GM18520 (cell line): Measurements from ENCODE around the gene SAP30BP.

ENCODE experiments used
- ATAC-seq: cut with Tn5 transposase; IDR thresholded peaks from one replicate; pipeline ENCODE4 v1.9.1; 2021; ENCODE audit not compliant: unreplicated experiment

SAP30BP gene

DNA sequence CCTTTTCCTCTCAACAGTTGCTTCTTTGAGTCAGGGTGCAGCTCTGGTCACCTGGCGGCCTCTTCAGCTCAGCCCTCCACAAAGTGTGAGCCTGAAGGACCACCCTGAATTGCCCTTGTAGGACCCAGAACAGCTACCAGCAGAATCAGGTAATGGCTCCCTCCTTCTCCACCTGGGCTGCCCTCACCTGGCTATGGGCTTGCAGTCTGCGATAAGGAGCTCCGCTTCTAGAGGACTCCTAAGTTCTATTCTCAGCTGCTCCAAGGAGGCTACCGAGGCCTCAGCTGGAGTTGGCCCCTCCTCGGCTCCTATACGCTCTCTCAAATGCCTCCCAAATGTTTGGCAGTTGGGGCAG is 20.5 kb upstream of the SAP30BP start:
- ATAC-seq: no peak

DNA sequence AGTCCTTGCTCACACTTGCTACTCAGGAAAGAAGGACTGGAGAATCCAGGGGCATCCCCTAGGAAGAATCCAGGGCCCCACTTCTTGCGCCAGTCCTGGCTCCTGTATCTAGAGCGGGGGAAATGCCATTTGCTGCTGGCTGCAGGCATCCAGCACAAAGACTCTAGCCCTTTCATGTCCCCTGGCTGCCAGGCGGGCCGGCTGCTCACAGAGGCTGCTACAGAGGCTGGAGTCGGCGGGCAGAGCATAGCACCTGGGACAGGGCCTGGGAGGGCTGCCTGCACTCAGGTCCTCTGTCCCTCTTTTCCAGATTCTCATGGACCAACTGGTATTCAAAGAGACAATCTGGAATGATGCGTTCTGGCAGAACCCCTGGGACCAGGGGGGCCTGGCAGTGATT is 20.1 kb upstream of the SAP30BP start:
- ATAC-seq: no peak

DNA sequence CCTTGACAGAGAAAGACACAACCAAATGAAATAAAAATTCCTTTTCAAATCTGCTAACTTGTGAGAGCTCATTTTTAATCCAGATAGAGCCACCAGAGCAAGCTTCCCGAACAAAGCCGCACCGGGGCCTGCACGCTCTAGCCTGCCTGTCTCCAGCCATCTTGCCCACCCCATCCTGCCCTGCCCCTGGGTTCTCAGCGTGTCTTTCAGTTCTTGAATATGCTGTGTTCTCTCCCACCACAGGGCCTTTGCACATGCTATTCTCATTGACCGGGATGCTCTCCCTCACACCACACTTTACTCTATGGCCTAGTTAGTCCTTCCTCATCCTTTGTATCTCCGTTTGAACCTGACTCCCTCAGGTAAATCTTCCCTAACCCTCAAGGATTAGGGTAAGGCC is 19.2 kb upstream of the SAP30BP start:
- no peak for ATAC-seq

DNA sequence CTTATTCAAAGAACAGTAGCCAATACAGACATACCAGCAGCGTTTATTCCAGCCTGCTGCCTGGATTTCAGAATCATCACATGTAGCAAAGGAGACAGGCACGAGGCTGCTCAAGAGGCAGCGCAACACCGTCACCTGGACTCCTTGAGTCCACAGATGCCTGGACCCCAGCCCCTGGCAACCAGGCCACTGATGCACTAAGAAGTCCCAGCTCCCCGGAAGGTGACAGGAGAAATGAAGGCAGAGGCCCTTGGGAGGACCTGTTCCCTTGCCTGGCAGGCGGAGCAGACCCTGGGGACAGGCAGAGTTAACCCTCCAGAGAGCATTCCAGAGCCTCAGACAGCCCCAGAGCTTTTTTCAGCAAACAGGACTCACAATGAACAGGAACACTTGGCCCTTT is 17.5 kb upstream of the SAP30BP start:
- no peak for ATAC-seq

DNA sequence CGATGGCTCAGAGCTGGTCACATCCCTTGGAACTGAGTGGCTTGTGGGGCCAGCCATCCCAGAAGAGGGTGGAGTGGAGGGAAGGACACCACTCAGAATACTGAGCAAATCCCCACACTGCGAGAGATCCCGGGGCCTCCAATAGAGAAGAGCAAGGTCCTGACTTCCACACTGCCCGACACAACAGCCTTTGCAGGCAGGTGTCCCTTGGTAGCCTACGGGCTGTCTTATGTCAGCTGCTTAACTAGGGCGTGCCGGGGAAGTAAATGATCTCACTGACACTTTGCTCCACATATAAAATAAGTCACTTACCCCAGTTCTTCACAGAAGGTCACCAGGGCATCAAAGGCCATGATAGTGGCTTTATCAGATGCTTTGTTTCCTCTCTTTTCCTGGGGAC is 16.3 kb upstream of the SAP30BP start:
- no peak for ATAC-seq

DNA sequence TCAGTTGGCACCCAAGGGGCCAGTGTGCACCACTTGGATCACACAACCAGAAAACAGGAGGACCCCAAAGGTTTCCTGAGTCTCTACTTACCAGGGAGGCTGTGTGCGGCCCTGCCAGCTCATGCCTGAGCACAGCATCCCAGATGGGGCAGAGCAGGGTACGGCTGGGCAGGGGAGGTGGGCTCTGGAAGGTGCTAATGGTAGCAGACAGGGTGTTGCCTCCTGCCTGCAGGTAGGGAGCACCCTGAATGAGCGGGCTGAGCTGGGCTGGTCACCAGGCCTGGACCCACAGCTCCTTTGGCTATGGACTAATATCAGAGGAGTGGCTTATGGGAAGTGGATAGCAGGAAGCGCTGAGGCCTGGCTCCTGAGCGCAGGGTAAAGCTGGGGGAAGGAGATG is 14.8 kb upstream of the SAP30BP start:
- no peak for ATAC-seq

DNA sequence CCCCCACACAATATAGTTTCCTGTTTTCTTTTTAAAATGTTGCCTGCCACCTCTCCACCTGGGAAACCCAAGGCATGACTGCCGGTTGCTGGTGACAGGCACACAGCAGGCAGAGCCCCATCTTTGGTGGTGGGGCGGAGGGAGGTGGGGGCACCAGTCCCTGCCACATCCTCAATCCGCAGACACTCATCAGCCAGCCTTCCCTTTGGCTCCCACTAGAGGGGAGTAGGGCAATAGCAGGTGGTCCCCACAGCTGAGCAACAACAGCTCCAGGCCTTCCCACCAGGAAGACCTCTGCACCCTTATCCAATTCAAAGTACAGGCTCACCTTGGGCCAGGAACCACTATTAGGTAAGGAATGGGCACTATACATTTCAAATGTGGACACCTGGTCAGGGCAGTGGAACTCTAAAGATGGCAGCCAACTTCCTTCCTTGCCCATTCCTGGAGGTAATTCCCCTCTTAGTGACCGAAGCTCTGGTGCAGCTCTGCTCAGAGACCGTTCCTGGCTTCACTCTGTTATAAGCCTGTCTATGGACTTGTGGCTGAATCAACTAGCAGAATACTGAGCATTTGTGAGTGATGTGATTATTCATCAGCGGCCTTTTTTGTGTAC is 14.1 kb upstream of the SAP30BP start:
- no peak for ATAC-seq

DNA sequence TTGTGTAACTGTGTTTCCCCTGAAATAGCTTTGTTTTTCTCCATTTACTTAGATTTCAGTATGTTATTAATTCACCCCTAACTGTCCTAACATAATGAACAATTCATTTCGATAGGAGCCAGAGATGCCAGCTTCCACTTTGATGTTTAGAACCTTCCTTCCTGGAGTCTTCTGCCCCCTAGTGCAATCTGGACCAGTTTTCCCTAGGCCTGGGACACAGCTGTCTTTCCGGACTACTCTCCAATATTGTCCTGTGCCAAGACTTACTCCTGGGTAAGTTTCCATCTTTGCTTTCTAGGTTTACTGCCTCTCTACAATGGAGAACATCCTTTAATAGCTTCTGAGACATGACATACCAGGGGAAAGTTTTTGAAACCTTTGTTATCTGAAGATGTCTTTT is 13.0 kb upstream of the SAP30BP start:
- ATAC-seq: no peak

DNA sequence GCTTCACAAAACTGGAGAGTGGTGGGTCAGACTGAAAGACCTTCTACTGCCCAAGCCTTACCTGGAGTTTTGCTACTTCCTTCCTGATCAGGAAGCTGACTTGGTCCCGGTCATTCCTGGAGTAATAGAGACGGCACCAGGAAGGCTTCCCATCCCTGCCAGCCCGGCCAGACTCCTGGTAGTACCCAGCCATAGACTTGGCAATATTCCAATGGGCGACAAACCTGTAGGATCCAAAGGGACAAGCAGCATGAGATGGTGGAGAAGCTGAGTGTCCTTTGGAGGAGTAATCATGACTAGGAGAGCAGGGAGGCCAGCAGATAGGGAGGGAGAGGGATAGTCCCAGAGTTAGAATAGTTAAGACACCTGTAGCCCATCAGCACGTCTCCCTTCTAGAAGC is 8.9 kb upstream of the SAP30BP start:
- ATAC-seq: no peak

DNA sequence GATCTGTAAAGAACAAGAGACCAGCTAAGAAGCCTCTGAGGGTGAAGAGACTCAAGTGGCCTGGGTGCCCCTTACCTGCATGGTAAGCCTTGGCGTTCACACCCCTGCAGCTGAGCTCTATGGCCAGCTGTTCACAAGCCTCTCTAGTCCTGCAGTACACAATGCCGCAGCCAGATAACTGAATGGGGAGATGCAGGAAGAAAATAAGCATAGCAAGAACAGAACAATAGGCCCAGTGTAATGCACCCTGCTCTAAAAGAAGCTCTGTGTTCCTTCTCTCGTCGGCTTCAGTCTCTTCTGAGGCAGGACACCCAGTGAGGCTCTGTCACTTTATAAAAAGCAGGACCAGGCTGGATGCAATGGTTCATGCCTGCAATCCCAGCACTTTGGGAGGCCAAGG is 5.6 kb upstream of the SAP30BP start:
- ATAC-seq: no peak

DNA sequence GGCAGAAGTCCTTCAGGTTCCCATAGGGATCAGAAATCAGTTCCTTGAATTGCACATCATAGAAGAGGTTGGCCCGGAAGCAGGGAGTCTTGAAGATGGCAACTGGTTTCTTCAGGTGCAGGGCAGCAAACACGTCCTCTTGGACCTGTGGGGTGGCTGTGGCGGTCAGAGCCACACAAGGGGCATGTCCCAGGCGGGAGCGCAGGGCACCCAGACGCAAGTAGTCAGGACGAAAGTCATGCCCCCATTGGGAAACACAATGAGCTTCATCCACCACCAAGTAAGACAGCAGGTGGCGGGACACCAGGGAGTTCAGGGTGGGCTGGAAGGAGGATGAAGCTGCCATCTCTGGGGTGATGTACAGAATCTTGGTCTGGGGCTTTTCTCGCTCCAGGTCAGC is 4.6 kb upstream of the SAP30BP start:
- no peak for ATAC-seq

DNA sequence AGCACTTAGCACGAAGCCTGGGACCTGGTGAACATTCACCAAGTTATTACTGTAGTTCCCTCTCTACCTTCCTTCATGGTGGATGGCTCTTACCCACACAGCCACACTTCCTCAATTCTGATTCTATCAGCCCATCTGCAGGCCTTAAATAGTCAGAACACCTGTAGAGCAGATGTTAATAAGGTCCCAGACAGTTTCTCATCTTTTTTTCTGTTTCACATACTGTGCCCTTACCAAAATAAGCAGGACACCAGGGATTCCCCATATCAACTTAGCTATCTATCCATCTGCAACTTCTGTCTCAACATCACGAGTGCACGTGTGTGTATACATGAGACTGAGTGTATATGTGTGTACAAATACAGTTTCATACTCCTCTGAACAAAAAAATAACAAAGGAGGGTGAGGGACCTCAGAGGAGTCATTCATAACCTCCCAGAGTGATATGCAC is 3.0 kb upstream of the SAP30BP start:
- ATAC-seq: no peak

DNA sequence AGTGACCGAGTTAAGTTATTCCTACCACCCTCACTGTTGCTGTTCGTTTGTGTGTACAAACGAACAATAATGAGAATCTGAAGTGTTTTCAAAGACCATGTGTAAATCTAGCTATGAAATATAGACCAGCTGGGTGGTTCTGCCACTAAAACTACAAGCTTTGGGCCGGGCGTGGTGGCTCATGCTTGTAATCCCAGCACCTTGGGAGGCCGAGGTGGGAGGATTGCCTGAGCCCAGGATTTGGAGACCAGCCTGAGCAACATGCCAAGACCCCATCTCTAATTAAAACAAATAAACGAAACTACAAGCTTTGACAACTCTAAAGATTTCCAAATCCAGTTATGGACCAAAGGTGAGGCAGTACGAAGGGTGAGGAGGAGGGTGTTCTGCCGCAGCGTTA is 1.2 kb upstream of the SAP30BP start:
- ATAC-seq: no peak

DNA sequence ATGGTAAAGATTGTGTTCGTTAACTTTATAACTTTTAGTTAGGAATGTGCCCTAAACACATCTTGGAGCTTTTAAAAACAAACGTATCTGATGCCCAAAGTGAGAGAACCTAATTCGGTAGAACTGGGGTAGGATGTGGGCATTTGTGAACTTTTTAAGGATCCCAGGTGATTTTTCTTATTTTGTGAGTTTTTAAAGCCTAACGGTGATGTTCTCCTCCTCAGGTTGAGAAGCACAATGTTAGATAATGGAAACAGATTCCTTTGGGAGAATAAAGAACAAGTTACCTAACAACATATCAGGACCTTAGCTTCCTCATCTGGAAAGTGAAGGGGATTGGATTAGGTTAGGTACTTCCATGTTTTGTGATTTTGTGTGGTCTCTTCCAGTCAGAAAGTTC is 687 bp downstream of the SAP30BP start:
- no peak for ATAC-seq

DNA sequence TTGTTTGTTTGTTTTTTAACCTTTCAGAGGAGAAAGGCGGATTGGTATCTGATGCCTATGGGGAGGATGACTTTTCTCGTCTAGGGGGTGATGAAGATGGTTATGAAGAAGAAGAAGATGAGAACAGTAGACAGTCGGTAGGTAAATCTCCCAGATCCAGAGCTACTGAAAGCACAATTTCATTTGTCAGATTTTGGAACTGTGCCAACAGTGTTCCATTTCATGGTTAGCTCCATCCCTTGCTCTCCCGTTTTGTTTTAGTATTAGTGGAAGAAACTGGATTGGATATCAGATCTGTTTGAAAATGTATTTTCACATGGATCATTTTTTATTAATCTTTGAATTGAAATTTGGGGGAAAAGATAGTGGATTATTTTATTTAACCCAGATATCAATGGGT is 1.4 kb downstream of the SAP30BP start:
- ATAC-seq: no peak

DNA sequence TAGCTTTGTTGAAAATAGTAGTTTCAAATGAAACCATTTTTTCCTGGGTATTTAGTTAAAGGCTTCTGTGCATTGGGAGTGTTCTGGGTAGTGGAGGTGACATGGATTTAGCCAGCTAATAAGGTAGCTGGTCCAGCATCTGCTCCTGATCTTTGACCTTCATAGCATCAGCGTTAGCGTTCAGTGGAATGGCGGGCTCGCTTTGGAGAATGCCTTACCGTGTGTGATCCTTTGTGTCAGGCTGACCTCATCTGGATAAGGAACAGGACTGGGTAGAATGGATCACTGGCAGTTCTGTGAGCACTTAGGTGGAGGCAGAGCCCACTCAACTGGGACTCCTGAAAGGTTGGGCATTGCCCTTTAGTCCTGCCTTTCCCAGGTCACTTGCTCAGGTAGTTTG is 3.7 kb downstream of the SAP30BP start:
- no peak for ATAC-seq

DNA sequence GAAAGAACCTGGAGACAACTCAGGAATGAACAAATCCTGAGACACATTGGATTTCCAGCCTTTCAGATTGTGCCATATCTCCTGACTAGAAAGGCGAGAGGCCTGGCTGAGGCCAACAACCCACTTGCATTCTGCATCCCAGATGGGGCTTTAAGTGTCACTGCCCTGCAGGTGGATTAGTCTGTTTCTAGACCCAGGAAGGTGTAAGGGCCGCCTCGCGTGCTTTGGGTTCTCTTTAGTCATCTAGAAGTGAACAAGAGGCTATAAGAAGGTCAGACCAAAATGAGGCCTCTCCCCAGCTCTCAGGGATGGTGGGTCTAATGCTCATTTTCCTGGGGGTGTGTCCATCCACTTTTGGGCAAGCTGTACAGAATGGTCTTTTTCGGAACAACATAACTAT is 4.9 kb downstream of the SAP30BP start:
- ATAC-seq: no peak

DNA sequence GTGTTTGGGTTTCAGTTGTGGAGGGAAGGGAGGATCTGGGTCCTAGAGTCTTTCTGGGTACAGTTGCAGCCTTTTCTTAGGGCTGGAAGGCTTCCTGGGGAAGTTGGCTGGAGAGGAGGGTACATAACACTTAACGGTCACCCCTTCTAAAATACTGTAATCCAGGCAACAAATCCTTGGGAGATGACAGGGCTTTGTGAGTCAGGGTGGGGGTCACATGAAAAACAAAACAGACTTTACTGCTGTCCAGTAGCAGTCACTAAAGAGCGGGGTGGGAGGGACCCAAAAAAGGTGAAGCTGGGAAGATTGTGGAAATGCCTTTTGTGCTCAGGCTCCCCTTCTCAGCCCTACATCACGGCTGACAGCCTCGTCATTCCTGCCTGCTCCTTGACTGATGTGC is 6.3 kb downstream of the SAP30BP start:
- no peak for ATAC-seq

DNA sequence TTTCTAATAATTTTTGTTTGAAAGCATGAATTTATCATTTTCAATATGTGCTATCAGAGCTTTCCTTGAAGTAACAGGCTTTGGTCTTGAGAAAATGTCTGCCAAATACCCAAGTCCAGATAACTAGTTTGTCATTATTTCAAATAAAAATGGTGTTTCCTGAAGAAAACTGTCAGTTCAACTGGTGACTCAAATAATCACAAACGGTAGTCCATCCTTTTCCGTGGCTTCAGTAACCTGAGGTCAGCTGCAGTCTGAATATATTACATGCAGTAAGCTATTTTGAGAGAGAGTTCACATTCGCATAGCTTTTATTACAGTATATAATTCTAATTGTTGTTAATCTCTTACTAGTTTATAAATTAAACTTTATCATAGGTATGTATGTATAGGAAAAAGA is 9.3 kb downstream of the SAP30BP start:
- no peak for ATAC-seq

DNA sequence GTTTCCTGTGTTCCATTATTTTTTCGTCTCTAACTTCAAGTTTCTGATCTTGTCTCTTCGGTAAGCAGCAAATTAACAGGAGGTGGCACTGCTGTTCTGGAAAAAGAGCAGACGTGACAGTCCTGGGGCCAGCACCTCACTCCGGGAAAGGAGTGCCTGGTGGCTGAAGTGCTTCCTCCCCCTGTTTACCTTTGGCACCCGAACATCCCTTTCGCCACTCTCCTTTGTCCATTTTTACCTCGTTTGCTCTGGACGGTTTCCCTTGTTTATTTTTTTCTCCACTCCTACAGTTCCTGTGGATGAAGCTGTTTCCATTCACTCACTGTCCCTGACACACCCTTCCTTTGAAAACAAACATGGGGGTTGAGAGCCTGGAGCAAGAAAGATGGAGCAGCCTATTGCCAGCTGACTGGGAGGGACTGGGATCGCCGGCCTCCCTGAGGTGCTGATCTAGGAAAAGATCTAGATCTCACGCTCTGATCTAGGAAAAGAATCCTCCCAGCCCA is 12.6 kb downstream of the SAP30BP start:
- ATAC-seq: no peak

DNA sequence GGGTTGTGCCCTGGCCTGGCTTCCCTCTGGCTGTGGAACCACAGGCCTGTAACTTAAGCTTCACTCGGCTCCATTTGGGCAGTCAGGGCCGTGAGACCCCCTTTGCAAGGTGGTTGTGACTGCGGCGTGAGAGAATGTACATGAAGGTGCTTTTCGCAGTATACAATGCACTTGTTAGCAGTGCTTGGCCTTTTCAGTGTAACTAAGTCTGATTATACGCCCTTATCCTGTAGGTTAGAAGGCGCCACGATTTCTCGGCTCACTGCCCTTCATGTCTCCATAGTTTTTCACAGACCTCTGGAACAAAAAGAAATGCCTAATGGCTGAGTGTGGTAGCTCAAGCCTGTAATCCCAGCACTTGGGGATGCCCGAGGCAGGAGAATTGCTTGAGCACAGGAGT is 13.3 kb downstream of the SAP30BP start:
- no peak for ATAC-seq

DNA sequence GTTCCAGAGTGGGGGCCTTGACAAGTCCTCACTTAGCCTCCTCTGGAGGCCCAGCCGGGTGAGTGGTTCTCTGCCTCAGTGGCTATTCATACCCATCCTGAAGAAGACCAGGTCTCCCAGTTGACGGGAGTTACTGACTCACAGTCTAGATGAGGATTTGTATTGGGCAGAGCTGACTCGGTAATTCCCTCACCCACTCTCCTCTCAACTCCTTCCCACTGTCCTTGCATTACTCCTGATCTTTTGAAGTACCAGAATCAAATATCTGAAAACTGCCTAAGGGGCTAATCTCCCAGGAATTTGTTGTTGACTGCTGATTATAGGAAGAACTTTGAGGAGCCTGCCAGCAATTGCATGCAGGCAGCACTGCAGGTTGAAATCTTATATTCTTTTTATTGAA is 14.2 kb downstream of the SAP30BP start:
- no peak for ATAC-seq

DNA sequence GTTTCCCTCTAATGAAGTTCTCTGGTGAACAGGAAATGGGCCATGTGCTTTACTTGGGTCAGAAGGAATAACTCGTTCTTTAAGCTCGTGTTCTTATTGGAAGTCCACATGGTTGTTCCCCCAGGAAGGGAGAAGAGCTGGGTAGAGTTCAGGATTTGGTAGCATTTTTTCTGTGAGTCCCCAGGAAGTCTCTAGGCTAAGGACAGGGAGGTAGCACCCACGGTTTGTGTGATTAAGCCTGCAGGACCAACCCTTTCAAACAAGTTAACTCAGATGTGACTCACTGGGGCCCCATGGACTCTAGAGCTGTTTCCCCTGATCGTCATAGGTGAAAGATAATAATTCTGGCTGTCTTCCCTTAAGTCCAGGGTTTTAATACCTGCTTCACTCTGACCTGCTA is 16.4 kb downstream of the SAP30BP start:
- ATAC-seq: no peak

DNA sequence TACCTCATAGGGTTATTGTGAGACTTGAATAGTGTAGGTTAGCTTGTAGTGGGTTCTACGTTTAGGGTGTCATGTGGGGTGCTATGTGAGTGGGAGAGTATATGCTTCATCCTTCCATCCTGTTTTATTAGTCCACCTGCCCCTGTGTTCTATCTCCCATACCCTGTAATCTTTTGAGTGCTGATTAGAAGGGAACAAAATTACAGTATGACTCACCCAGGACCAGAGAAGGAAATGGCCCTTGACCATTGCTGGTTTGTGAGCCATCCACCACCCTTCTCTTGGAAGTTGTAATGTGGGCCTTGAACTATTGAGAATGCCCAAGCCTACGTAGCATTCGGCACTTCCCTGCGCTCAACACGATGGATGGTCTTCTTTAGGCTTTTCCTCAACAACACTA is 17.1 kb downstream of the SAP30BP start:
- no peak for ATAC-seq
